Osteocyte (in vitro differentiated cells): Measurements from ENCODE around the gene DDIAS. TPM values are rescaled to one million over a fixed set of nuclear protein-coding genes. Genes with fewer than 3 reads are reported as not detected.

Experiments used
- DNase-seq: peaks from one replicate; pipeline ENCODE4 v3.0.0; 2021; ENCODE audit warnings: mixed read lengths; ENCODE audit not compliant: unreplicated experiment; ENCODE audit errors: extremely low spot score
- H3K27ac Mint-ChIP-seq: one replicate; pipeline ENCODE4 v1.8.0; 2021; ENCODE audit warnings: mild to moderate bottlenecking, mixed read lengths; ENCODE audit not compliant: unreplicated experiment
- H3K27me3 Mint-ChIP-seq: one replicate; pipeline ENCODE4 v1.8.0; 2021; ENCODE audit warnings: mixed read lengths; ENCODE audit not compliant: unreplicated experiment
- H3K36me3 Mint-ChIP-seq: one replicate; pipeline ENCODE4 v1.8.0; 2021; ENCODE audit warnings: mixed read lengths; ENCODE audit not compliant: unreplicated experiment
- H3K4me1 Mint-ChIP-seq: one replicate; pipeline ENCODE4 v1.8.0; 2021; ENCODE audit warnings: mixed read lengths; ENCODE audit not compliant: unreplicated experiment
- H3K4me3 Mint-ChIP-seq: one replicate; pipeline ENCODE4 v1.8.0; 2021; ENCODE audit warnings: mild to moderate bottlenecking, moderate library complexity, mixed read lengths; ENCODE audit not compliant: unreplicated experiment
- H3K9me3 Mint-ChIP-seq: one replicate; pipeline ENCODE4 v1.8.0; 2021; ENCODE audit warnings: mixed read lengths; ENCODE audit not compliant: unreplicated experiment
- CTCF ChIP-seq: fragments of 200-600 bp; sonication (generic); IDR thresholded peaks from 2 replicates; pipeline ENCODE4 v1.5.0; 2021; ENCODE audit warnings: antibody characterized with exemption, mild to moderate bottlenecking, moderate library complexity
- total RNA-seq: library from RNA; stranded (reverse); gene quantifications from 2 replicates; pipeline ENCODE4 v1.2.1, GENCODE V29; 2021

The DDIAS gene
- total RNA-seq, 1 donor from 2014 or later: 2.9 TPM

GRCh38 chr11:82972103-82972502 lies 70.6 kb downstream of the DDIAS start:
- peaks cover 22% of the 10 kb centered on the region for H3K4me1 Mint-ChIP-seq
- no peaks in the 10 kb centered on the region for H3K27me3 Mint-ChIP-seq
- DNase-seq: no peak
- H3K27ac Mint-ChIP-seq: no peak overlapping the region
- H3K36me3 Mint-ChIP-seq: peaks cover 11% of the 10 kb centered on the region
- no peak overlapping the region for H3K4me3 Mint-ChIP-seq
- TF ChIP-seq CTCF: no peak
- peaks cover 3% of the 10 kb centered on the region for H3K9me3 Mint-ChIP-seq

- no peak for TF ChIP-seq CTCF
- no peak overlapping the region for H3K27ac Mint-ChIP-seq
These were observed 72.6 kb downstream of the DDIAS start for GRCh38 chr11:82974135-82974534.

GRCh38 chr11:82974851-82975250 lies 73.3 kb downstream of the DDIAS start:
- no peak for TF ChIP-seq CTCF
- peaks cover 48% of the 10 kb centered on the region for H3K4me1 Mint-ChIP-seq
- DNase-seq: no peak
- no peak overlapping the region for H3K27ac Mint-ChIP-seq
- peaks cover 3% of the 10 kb centered on the region for H3K9me3 Mint-ChIP-seq
- no peak overlapping the region for H3K4me3 Mint-ChIP-seq
- H3K36me3 Mint-ChIP-seq: peaks cover 21% of the 10 kb centered on the region
- no peaks in the 10 kb centered on the region for H3K27me3 Mint-ChIP-seq

More at GRCh38 chr11:82974135-82974534, 72.6 kb downstream of the DDIAS start:
- no peak for DNase-seq
- H3K27me3 Mint-ChIP-seq: no peaks in the 10 kb centered on the region
- H3K4me3 Mint-ChIP-seq: no peak overlapping the region
- H3K4me1 Mint-ChIP-seq: peaks cover 40% of the 10 kb centered on the region
- peaks cover 3% of the 10 kb centered on the region for H3K9me3 Mint-ChIP-seq
- H3K36me3 Mint-ChIP-seq: peaks cover 21% of the 10 kb centered on the region

- Mint-ChIP-seq H3K9me3 (peaks cover 3% of the 10 kb centered on the region), H3K4me3 (no peak overlapping the region), H3K4me1 (peaks cover 58% of the 10 kb centered on the region), H3K27me3 (no peaks in the 10 kb centered on the region), H3K27ac (no peak overlapping the region), H3K36me3 (peaks cover 21% of the 10 kb centered on the region)
- no peak for DNase-seq
- no peak for TF ChIP-seq CTCF
These were observed 74.3 kb downstream of the DDIAS start for GRCh38 chr11:82975882-82976281.

- no peaks in the 10 kb centered on the region for H3K27me3 Mint-ChIP-seq
- H3K36me3 Mint-ChIP-seq: peaks cover 30% of the 10 kb centered on the region
- peaks cover 3% of the 10 kb centered on the region for H3K9me3 Mint-ChIP-seq
- DNase-seq: no peak
- H3K27ac Mint-ChIP-seq: no peak overlapping the region
- TF ChIP-seq CTCF: no peak
- no peak overlapping the region for H3K4me3 Mint-ChIP-seq
- peaks cover 65% of the 10 kb centered on the region for H3K4me1 Mint-ChIP-seq
These were observed 75.2 kb downstream of the DDIAS start for GRCh38 chr11:82976786-82977185.
